Measurements from ENCODE around the gene PPIC. TPM values are rescaled to one million over a fixed set of nuclear protein-coding genes. Genes with fewer than 3 reads are reported as not detected.

PPIC gene
- total RNA-seq, 1 donor from 2014 or later = 44.9 TPM

DNA sequence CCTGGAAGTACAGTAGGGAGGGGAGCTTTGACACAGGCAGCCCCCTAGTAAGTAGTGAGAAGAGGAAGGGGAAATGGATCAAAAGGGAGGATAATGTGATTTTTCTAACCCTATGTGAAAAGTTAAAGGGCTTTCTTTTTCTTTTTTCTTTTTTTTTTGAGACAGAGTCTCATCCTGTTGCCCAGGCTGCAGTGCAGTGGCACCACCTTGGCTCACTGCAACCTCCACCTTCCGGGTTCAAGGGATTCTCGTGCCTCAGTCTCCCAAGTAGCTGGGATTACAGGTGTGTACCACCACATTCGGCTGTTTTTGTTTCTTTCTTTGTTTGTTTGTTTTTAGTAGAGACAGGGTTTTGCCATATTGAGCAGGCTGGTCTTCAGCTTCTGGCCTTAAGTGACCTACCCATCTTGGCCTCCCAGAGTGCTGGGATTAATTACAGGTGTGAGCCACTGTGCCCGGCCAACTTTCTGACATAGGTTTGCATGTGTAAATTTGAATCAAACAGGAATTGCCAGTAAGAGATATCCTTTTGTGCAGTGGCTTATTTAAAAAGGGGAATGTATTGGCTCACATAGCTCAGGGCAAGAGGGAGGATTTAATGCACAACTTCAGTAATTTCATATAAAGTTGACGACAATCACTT lies 39.1 kb upstream of the PPIC start:
- Mint-ChIP-seq H3K27ac (no peak overlapping the region), H3K27me3 (ENCODE audit: low read depth) (peaks cover 50% of the 10 kb centered on the region), H3K4me3 (no peak overlapping the region), H3K4me1 (peaks cover 7% of the 10 kb centered on the region), H3K9me3 (peaks cover 3% of the 10 kb centered on the region), H3K36me3 (no peaks in the 10 kb centered on the region)
- TF ChIP-seq, protein P1, sequence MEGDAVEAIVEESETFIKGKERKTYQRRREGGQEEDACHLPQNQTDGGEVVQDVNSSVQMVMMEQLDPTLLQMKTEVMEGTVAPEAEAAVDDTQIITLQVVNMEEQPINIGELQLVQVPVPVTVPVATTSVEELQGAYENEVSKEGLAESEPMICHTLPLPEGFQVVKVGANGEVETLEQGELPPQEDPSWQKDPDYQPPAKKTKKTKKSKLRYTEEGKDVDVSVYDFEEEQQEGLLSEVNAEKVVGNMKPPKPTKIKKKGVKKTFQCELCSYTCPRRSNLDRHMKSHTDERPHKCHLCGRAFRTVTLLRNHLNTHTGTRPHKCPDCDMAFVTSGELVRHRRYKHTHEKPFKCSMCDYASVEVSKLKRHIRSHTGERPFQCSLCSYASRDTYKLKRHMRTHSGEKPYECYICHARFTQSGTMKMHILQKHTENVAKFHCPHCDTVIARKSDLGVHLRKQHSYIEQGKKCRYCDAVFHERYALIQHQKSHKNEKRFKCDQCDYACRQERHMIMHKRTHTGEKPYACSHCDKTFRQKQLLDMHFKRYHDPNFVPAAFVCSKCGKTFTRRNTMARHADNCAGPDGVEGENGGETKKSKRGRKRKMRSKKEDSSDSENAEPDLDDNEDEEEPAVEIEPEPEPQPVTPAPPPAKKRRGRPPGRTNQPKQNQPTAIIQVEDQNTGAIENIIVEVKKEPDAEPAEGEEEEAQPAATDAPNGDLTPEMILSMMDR (IDR thresholded peaks at IDR 0.05; ENCODE audit: unreplicated experiment) = no peak
- no peak for DNase-seq (ENCODE audit: low spot score in 2 of 2, unreplicated experiment in 2 of 2)

DNA sequence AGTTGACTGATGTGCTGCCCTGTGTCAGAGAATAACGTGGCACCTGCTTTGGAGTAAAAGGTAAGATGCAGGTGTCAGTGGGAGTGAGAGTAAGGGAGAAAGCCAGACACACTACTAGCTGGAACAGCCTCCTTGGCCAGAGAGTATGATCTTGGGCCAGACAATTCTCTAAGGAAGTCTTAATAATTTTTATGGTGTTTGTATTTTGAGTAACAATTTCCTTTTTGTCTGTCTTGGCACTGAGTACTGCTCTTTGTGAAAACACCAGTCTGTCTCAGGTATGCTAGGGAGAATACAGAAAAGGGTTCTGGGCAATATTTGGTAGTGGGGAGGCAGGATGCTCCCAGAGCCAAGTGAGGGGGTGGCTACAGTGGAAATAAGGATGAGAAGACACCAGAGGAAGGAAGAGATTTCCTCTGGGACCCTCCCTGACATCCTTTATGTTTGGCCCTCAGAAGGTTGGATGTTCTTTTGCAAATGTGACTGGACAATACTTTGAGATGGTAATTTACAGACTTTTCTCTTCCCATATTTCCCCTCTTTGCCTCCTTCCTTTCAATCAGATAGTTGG lies 31.9 kb upstream of the PPIC start:
- no peaks in the 10 kb centered on the region for H3K36me3 Mint-ChIP-seq
- TF ChIP-seq, protein P1 (IDR thresholded peaks at IDR 0.05; ENCODE audit: unreplicated experiment) = no peak
- H3K27me3 Mint-ChIP-seq (ENCODE audit: low read depth) = peaks cover 35% of the 10 kb centered on the region
- H3K4me1 Mint-ChIP-seq = peaks cover 2% of the 10 kb centered on the region
- H3K4me3 Mint-ChIP-seq = no peak overlapping the region
- H3K9me3 Mint-ChIP-seq = peaks cover 15% of the 10 kb centered on the region
- H3K27ac Mint-ChIP-seq = no peak overlapping the region
- no peak for DNase-seq (ENCODE audit: low spot score in 2 of 2, unreplicated experiment in 2 of 2)

DNA sequence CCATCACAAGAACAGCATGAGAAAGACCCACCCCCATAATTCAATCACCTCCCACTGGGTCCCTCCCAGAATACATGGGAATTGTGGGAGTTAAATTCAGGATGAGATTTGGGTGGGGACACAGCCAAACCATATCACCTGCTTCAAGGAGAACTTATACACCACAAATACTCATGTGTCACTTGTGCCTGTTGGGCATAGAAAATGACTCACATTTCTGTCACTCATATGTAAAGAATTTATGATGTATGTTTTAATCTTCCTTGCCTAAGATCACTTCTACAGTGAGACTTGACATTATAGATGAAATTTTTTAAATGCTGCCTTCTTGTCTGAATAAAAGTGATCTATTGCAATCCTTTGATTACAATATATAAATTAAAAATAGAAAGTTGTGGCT lies 29.5 kb upstream of the PPIC start:
- H3K4me1 Mint-ChIP-seq = peaks cover 2% of the 10 kb centered on the region
- no peak overlapping the region for H3K4me3 Mint-ChIP-seq
- H3K27me3 Mint-ChIP-seq (ENCODE audit: low read depth) = peaks cover 15% of the 10 kb centered on the region
- no peak overlapping the region for H3K27ac Mint-ChIP-seq
- DNase-seq (ENCODE audit: low spot score in 2 of 2, unreplicated experiment in 2 of 2) = no peak
- no peaks in the 10 kb centered on the region for H3K36me3 Mint-ChIP-seq
- TF ChIP-seq, protein P1 (IDR thresholded peaks at IDR 0.05; ENCODE audit: unreplicated experiment) = no peak
- H3K9me3 Mint-ChIP-seq = peaks cover 25% of the 10 kb centered on the region

DNA sequence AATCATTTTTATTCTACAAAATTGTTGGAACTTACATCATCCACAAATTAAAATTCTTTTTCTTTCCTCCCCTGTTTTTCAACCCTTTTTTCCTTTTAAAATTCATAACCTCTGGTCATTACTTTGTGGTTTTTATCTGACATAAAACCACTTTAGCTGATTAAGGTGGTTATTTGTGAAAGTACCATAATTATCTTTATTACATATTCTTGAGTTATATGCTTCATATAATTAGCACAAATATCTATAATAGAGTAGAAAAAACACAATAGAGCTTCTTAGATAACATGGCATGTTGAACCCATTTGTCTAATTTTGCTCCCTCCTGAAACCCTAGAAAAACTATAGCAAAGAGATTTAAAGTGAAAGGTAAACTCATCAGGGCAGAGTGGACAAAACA lies 22.9 kb upstream of the PPIC start:
- Mint-ChIP-seq H3K4me1 (peaks cover 3% of the 10 kb centered on the region), H3K27me3 (ENCODE audit: low read depth) (no peaks in the 10 kb centered on the region), H3K4me3 (no peak overlapping the region), H3K36me3 (peaks cover 16% of the 10 kb centered on the region), H3K9me3 (peaks cover 49% of the 10 kb centered on the region), H3K27ac (no peak overlapping the region)
- DNase-seq (ENCODE audit: low spot score in 2 of 2, unreplicated experiment in 2 of 2) = no peak
- TF ChIP-seq, protein P1 (IDR thresholded peaks at IDR 0.05; ENCODE audit: unreplicated experiment) = no peak

DNA sequence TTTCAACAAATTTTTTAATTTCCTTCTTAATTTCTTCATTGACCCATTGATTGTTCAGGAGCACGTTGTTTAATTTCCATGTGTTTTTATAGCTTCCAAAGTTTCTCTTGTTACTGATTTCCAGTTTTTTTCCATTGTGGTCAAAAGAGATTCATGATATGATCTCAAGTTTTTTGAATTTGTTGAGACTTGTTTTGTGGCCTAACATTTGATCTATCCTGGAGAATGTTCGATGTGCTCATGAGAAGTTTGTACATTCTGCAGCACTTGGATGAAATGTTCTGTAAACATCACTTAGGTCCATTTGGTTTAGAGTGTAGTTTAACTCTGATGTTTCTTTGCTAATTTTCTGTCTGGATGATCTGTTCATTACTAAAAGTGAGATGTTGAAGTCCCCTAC lies 14.7 kb upstream of the PPIC start:
- DNase-seq (ENCODE audit: low spot score in 2 of 2, unreplicated experiment in 2 of 2) = no peak
- TF ChIP-seq, protein P1 (IDR thresholded peaks at IDR 0.05; ENCODE audit: unreplicated experiment) = no peak
- Mint-ChIP-seq H3K9me3 (peaks cover 46% of the 10 kb centered on the region), H3K27ac (no peak overlapping the region), H3K27me3 (ENCODE audit: low read depth) (peaks cover 1% of the 10 kb centered on the region), H3K36me3 (peaks cover 23% of the 10 kb centered on the region), H3K4me3 (no peak overlapping the region), H3K4me1 (no peaks in the 10 kb centered on the region)
